A549 treated with dexamethasone at 1 μM for 4 hours (cell line): Measurements from ENCODE around the gene RAB9A. TPM values are rescaled to one million over a fixed set of nuclear protein-coding genes. Genes with fewer than 3 reads are reported as not detected.

Source experiments
- total RNA-seq: library from RNA; stranded (reverse); fragments of 200-300 nt; extraction: Qiagen RNA extraction; gene quantifications from 5 replicates; pipeline ENCODE4 v1.2.3, GENCODE V29; 2022

The RAB9A gene
- total RNA-seq, result 29.1 to 34.7 TPM (median 31.4 TPM) in 5 replicates

DNA sequence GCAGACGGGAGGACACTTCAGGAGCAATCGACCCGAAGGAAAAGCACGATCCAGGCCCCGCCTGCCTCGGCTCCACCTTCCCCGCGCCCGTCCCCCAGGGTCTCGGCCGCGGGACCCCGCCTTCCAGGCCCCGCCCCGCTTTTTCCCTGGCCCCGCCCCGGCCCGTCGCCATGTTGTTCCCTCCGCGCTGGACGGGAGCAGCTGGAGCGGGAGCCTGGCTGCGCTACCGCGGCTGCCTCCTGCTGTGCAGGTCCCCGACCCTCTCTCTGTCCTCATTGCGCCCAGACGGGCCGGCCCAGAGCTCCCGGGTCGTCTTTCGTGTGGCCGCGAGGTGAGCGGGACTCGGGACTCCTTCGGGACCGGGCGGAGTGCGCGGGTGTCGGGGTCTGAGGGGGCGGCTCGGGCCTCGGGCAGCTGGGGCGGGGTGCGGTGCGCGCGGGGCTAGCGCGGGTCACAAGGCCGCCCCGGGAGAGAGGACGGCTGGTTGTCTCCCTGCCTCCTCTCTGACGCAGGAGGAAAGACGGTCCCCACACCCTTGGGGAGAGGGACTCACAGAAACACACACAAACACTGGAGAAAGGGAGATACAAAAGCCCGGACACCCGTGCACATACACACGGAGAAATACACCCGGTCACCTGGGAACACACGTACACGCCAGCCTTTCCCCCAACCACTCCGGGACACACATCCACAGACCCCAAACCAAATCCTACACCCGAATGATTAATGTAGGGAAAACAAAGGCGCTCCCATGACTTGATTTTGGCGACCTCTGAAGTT is at the start of gene RAB9A:
Gene RAB9A (plus strand): TSS at position 171 of the 783 bp plus-strand sequence. CDS start 19,619 bp downstream, outside the sequence.

DNA sequence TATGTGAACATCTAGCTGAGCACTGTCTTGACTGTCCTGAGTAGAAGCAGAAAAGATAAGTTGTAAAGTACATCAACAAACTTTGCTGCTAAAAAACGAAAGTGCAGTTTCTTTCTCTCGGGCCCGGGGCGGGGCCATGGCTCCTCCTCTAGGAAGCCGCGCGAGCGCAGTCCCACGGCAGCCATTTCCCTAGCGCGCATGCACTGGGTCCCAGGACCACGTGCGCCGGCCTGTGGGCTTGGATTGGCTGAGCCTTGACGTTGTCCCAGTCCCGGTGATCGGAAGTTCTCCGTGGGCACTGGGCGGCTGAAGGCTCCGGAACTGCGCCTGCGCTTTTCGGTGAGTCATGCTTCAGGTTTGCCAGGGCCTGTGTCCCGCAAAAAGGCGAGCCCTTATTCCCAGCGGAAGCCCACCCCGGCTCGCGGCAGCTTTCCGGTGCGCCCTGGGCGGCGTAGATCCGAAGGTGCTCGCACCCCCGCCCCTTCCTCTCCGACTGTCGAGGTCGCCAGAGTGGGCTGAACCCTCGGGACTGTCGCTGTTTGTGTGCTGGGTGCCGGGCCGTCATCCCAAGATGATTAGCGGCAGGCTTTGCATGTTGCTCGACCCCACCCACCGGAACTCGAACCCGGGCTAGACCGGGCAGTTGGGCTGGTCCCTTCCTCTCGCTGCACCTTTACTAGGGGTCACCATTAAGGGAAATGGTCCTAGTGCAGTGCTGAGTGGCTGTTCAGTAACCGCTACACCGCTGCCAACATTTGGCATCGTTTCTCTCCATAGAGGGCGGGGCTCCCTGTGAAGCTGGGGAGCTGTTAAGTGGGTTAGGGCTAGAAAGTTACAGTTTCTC is 35.9 kb upstream of the RAB9A start, which contains the start of gene TCEANC:
Gene TCEANC (plus strand): TSS at position 292 of the 844 bp plus-strand sequence. CDS start 9,368 bp downstream, outside the sequence.

GRCh38 chrX:13734278-13735172 is 45.6 kb downstream of the RAB9A start, which contains the start of the genes OFD1 and TRAPPC2:
Gene OFD1 (plus strand): TSS chrX:13734748. CDS start chrX:13735072, 324 bp downstream.
Gene TRAPPC2 (minus strand): TSS chrX:13734620. CDS start chrX:13719963, 14,657 bp downstream.

Other genes starting within 250 kb of the RAB9A start
- gene EGFL6, start 119.5 kb upstream of the RAB9A start, total RNA-seq, result 0.05 TPM in 1 of 5 replicates, not detected in the others
- 0.60 to 1.3 TPM (median 0.79 TPM) in 5 replicates for gene TCEANC, start 36.0 kb upstream of the RAB9A start, total RNA-seq
- 6.7 to 9.2 TPM (median 8.6 TPM) in 5 replicates for gene TRAPPC2, start 45.5 kb downstream of the RAB9A start, total RNA-seq
- 11.8 to 14.4 TPM (median 13.0 TPM) in 5 replicates for gene OFD1, start 45.6 kb downstream of the RAB9A start, total RNA-seq
- gene GPM6B, start 128.0 kb downstream of the RAB9A start, total RNA-seq, result 0.08 to 0.53 TPM (median 0.39 TPM) in 5 replicates